CD4-positive, alpha-beta T cell treated with Interleukin-21 for 1 hour (primary cell): ENCODE data around the gene DOCK1.
"Not testable (repeated sequence)": the region's sequence is repeated elsewhere in the genome, so short reads cannot be mapped to it uniquely, and the experiment has no call there.

ENCODE experiments used
- DNase-seq: peaks from one replicate; pipeline ENCODE4 v3.0.0-alpha.2; 2020

DOCK1 gene

DNA sequence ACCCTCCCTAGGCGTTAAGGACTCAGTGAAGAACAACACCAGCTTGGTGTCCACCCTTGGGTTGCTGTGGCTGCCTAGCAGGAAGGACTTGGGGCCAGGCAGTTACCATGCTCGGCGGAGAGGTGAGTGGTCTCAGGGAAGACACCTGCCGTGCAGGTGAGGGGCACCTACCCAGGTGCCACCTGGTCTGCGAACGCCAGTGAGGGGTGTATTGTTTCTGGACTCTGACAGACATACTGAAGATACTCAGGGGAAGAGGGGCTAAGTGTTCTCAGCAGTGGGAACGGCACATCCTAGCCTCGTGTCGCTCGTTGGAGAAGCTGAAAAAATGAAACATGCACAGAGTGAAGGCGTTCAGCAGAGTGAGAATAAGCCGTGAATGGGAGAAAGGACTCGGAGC lies 22.6 kb downstream of the DOCK1 start:
- DNase-seq: no peak

- no peak for DNase-seq
Measured at GRCh38 chr10:126928274-126928673, 23.0 kb downstream of the DOCK1 start.

- no peak for DNase-seq
Measured at GRCh38 chr10:126929391-126929790, 24.2 kb downstream of the DOCK1 start.

DNA sequence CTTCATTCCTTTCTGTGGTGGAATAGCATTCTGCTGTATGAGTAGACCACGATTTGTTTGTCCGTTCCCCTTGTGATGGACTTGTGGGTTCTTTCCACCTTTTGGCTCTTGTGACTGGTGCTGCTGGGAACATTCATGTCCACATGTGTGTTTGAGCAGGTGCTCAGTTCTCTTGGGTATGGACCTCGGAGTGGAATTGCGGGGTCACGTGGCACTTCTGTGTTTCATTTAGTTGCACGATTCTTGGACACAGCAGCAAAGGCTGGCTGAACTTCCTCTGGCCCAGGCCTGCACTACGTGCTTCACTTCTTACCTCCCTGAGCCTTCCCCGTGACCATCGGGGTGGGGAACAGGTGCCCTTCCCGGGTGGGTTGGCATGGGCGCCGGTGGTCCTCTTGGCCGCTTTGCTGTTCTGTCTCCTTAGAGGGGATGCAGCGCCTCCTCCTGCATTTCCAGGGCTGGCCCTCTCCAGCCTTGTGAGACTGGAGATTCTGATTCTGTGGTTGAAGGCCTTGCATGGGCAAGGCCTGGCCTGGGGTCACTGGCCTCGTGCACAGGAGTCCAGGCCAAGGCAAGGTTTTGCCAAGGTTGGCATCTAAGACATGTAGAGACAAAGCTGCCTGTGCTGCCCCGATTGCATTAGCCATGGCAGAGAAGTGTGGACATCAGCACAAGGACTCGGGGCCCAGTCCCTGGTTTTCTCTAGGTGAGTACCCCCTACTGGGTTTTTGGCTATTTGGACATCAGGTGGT lies 25.1 kb downstream of the DOCK1 start:
- DNase-seq: no peak

GRCh38 chr10:126930883-126931503 lies 25.8 kb downstream of the DOCK1 start:
- no peak for DNase-seq

- DNase-seq: no peak
Measured at GRCh38 chr10:126931544-126931943, 26.3 kb downstream of the DOCK1 start.

GRCh38 chr10:126932516-126932915 lies 27.3 kb downstream of the DOCK1 start:
- no peak for DNase-seq

GRCh38 chr10:126933116-126933515 lies 27.9 kb downstream of the DOCK1 start:
- no peak for DNase-seq

DNA sequence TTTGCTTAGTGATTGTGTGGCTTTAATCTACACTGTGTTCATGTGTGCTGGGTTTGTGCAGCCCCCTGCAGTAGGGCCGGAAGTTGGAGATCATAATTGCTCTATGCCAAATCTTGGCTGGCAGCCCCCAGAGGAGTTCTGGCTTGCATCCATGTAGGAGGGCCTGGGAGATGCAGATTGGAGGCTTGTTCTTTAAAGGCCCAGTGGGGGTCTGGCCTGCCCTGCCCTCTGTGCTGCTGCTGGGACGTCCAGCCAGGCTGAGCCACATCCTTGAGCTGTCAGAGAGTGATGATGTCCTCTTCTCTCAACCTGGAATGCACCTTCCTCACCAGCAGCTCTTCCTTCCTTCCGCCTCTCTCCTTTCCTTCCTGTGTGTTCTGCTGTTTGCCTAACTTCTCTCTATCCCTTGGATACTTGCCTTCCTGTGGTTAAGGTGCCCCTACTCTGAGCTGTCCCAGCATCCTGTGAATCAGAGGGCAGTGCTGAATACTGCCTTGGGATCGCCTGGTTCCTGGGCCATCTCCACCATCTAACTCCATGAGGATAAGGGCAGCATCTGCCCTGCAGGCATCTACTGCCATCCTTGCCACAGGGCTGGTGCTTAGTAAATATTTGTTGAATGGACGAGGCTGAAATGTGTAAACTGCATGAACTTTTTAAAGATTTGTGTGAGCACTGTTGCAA lies 30.2 kb downstream of the DOCK1 start:
- no peak for DNase-seq

- DNase-seq: no peak
Measured at GRCh38 chr10:126937026-126937425, 31.8 kb downstream of the DOCK1 start.

DNA sequence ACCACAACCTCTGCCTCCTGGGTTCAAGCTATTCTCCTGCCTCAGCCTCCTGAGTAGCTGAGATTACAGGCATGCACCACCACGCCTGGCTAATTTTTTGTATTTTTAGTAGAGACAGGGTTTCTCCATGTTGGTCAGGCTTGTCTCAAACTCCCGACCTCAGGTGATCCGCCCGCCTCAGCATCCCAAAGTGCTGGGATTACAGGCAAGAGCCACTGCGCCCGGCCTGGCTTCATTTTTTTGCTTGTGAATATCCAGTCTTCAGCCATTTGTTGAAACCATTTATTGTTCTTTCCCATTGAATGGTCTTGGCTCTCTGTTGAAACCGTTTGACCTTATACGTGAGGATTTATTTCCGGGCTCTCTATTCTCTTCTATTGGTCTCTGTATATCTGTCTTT lies 32.9 kb downstream of the DOCK1 start:
- DNase-seq: not testable (repeated sequence)

GRCh38 chr10:126939706-126940105 lies 34.5 kb downstream of the DOCK1 start:
- no peak for DNase-seq

GRCh38 chr10:126940670-126941310 lies 35.6 kb downstream of the DOCK1 start:
- DNase-seq: no peak

GRCh38 chr10:126944191-126944590 lies 39.0 kb downstream of the DOCK1 start:
- no peak for DNase-seq

GRCh38 chr10:126945351-126946030 lies 40.3 kb downstream of the DOCK1 start:
- DNase-seq: no peak

- no peak for DNase-seq
Measured at GRCh38 chr10:126946746-126947145, 41.5 kb downstream of the DOCK1 start.

GRCh38 chr10:126948355-126949160 lies 43.3 kb downstream of the DOCK1 start:
- no peak for DNase-seq

- no peak for DNase-seq
Measured at GRCh38 chr10:126949161-126949503, 43.9 kb downstream of the DOCK1 start.

GRCh38 chr10:126950401-126951105 lies 45.3 kb downstream of the DOCK1 start:
- DNase-seq: no peak

GRCh38 chr10:126953886-126954285 lies 48.7 kb downstream of the DOCK1 start:
- DNase-seq: no peak

- DNase-seq: no peak
Measured at GRCh38 chr10:126955396-126955795, 50.2 kb downstream of the DOCK1 start.
